Lung (tissue), 12 donors: ENCODE results near the gene AKAP10. TPM values are rescaled to one million over a fixed set of nuclear protein-coding genes. Genes with fewer than 3 reads are reported as not detected.
A peak's percentile ranks its signal among the peaks of the same experiment; 100 is the strongest.

Source experiments
- ATAC-seq: fragments of 200-7000 bp; cut with Tn5 transposase; one replicate; pipeline ENCODE4 v1.9.1; 2020; ENCODE audit warnings: moderate number of reproducible peaks; ENCODE audit not compliant: insufficient read depth, low FRiP score
- DNase-seq, 3 donors: peaks; one replicate each; pipeline ENCODE4 v3.0.0-alpha.2; 2013 to 2017
- H3K27ac ChIP-seq, 2 donors: one replicate each; pipeline ENCODE4 v1.5.1; 2013; ENCODE audit warnings: mild to moderate bottlenecking in 2 of 2, moderate library complexity in 2 of 2, control low read depth in 1 of 2, inconsistent platforms in 1 of 2, low read depth in 1 of 2, low read length in 1 of 2
- H3K27me3 ChIP-seq, 3 donors: one replicate each; pipeline ENCODE4 v1.5.1; 2013; ENCODE audit warnings: low read length in 2 of 3; ENCODE audit not compliant: control insufficient read depth in 3 of 3, insufficient read depth in 3 of 3
- H3K36me3 ChIP-seq, 4 donors: one replicate each; pipeline ENCODE4 v1.5.1; 2013; ENCODE audit warnings: low read length in 4 of 4, mild to moderate bottlenecking in 1 of 4, moderate library complexity in 1 of 4; ENCODE audit not compliant: control insufficient read depth in 4 of 4, insufficient read depth in 4 of 4
- H3K4me1 ChIP-seq, 5 donors: one replicate each; pipeline ENCODE4 v1.5.1; 2013; ENCODE audit warnings: low read length in 5 of 5, mild to moderate bottlenecking in 2 of 5, moderate library complexity in 1 of 5; ENCODE audit not compliant: control insufficient read depth in 5 of 5, insufficient read depth in 5 of 5
- H3K4me3 ChIP-seq: one replicate; pipeline ENCODE4 v1.5.1; 2013; ENCODE audit warnings: mild to moderate bottlenecking, control low read depth, moderate library complexity
- H3K9ac ChIP-seq, 2 donors: one replicate each; pipeline ENCODE4 v1.5.1; 2013; ENCODE audit warnings: low read length in 2 of 2, control low read depth in 1 of 2; ENCODE audit not compliant: insufficient read depth in 1 of 2
- H3K9me3 ChIP-seq, 4 donors: one replicate each; pipeline ENCODE4 v1.5.1; 2013; ENCODE audit warnings: low read length in 3 of 4, mild to moderate bottlenecking in 1 of 4, moderate library complexity in 1 of 4; ENCODE audit not compliant: control insufficient read depth in 4 of 4, insufficient read depth in 3 of 4
- CTCF ChIP-seq: IDR thresholded peaks from 2 replicates; pipeline ENCODE4 v1.5.1; 2012; ENCODE audit warnings: mild to moderate bottlenecking; ENCODE audit errors: control extremely low read depth, extremely low read depth
- WGBS, 2 donors: extraction: QIAGEN DNeasy Blood & Tissue Kit; methylation state at CpG; one replicate each; pipeline ENCODE4 v1.1.7; 2013; 5-methylcytosine and 5-hydroxymethylcytosine counted together
- polyA plus RNA-seq, 2 donors: library from polyadenylated mRNA; stranded (reverse); fragments of 200-250 nt; gene quantifications; one replicate each; pipeline ENCODE4 v1.2.1, GENCODE V29; 2013
- total RNA-seq, 2 donors: library from RNA; depleted of rRNA in 1 of 2; stranded (reverse); fragments of >200 nt in 1 of 2; gene quantifications; one replicate each; pipeline ENCODE4 v1.2.1, GENCODE V29; 2014 to 2021
- donor health status: control.
- donor health status: control.
- donor health status: Bipolar disorder and iron deficiency.
- donor health status: healthy.
- donor health status: DM: yes; HTN: yes; CAD: no.

AKAP10 gene
- total and polyA plus RNA-seq, 4 donors, result 5.8 to 49.8 (median 24.9) TPM

- Histone ChIP-seq H3K27me3 (no peaks in the 10 kb centered on the region), H3K36me3 (no peaks in the 10 kb centered on the region), H3K9ac (no peak overlapping the region), H3K4me3 (no peak overlapping the region), H3K27ac (no peak overlapping the region), H3K4me1 (no peaks in the 10 kb centered on the region), H3K9me3 (no peaks in the 10 kb centered on the region)
- WGBS, 2 donors, result 20 to 32% methylated on average over 5 of the region's 5 CpGs
- DNase-seq (no peak), ATAC-seq (no peak)
- no peak for TF ChIP-seq CTCF
Measured at GRCh38 chr17:19996502-19996901, 18.9 kb upstream of the AKAP10 start.

GRCh38 chr17:19996086-19996485 is 18.5 kb upstream of the AKAP10 start:
- H3K9ac ChIP-seq, result no peak overlapping the region
- WGBS, 2 donors, result 71 to 84% methylated on average over 1 of the region's 1 CpG
- H3K9me3 ChIP-seq, result no peaks in the 10 kb centered on the region

GRCh38 chr17:19992803-19993713 is 15.4 kb upstream of the AKAP10 start:
- no peaks in the 10 kb centered on the region for H3K36me3 ChIP-seq

More at GRCh38 chr17:19996086-19996485, 18.5 kb upstream of the AKAP10 start:
- Histone ChIP-seq H3K4me3 (no peak overlapping the region), H3K27ac (no peak overlapping the region), H3K27me3 (no peaks in the 10 kb centered on the region), H3K4me1 (no peaks in the 10 kb centered on the region), H3K36me3 (no peaks in the 10 kb centered on the region)
- no peak for TF ChIP-seq CTCF
- no peak for DNase-seq
- ATAC-seq, result no peak

More at GRCh38 chr17:19992803-19993713, 15.4 kb upstream of the AKAP10 start:
- Histone ChIP-seq H3K27me3 (no peaks in the 10 kb centered on the region), H3K9me3 (no peaks in the 10 kb centered on the region), H3K27ac (no peak overlapping the region), H3K4me3 (no peak overlapping the region), H3K4me1 (no peaks in the 10 kb centered on the region), H3K9ac (no peak overlapping the region)
- WGBS, 2 donors, result 28 to 32% methylated on average over 24 of the region's 24 CpGs
- DNase-seq (peak; percentile 89 to 93 (median 90)), ATAC-seq (peak; percentile 96)
- TF ChIP-seq CTCF, result peak; percentile 65
